Measurements from ENCODE around the gene ATAD3C.
"Not testable (repeated sequence)": the region's sequence is repeated elsewhere in the genome, so short reads cannot be mapped to it uniquely, and the experiment has no call there.

Gene ATAD3C

DNA sequence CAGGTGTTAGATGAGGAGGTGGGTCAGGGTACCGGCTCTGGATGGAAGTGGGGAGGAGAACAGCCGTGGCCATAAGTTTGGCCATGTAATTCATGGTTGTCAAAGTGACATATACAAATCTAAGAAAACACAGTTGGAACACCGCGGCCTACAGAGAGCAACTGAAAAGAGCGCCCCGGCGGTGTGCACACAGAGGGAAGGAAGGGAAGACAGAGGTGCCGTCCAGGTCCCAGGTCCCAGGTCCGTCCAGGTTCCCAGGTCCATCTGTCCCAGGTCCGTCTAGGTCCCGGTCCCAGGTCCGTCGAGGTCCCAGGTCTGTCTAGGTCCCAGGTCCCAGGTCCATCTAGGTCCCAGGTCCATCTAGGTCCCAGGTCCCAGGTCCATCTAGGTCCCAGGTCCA lies 37.9 kb upstream of the ATAD3C start:
- intact Hi-C loops (cut with micrococcal nuclease), result no loop called here
- no peak overlapping the region for H3K27ac Mint-ChIP-seq
- H3K4me1 Mint-ChIP-seq (ENCODE audit: low read depth), result peaks cover 5% of the 10 kb centered on the region
- peaks cover 27% of the 10 kb centered on the region for H3K36me3 Mint-ChIP-seq (ENCODE audit: low read depth)
- peaks cover 20% of the 10 kb centered on the region for H3K9me3 Mint-ChIP-seq
- H3K27me3 Mint-ChIP-seq, result peaks cover 6% of the 10 kb centered on the region
- H3K4me3 Mint-ChIP-seq, result no peak overlapping the region

GRCh38 chr1:1412311-1412902 lies 37.1 kb upstream of the ATAD3C start:
- H3K4me3 Mint-ChIP-seq; intact Hi-C loops (cut with micrococcal nuclease); H3K27me3 Mint-ChIP-seq; H3K4me1 Mint-ChIP-seq (ENCODE audit: low read depth); H3K27ac Mint-ChIP-seq: not testable (repeated sequence)
- H3K9me3 Mint-ChIP-seq, result peaks cover 20% of the 10 kb centered on the region
- peaks cover 19% of the 10 kb centered on the region for H3K36me3 Mint-ChIP-seq (ENCODE audit: low read depth)

- Mint-ChIP-seq H3K9me3 (peaks cover 20% of the 10 kb centered on the region), H3K4me1 (ENCODE audit: low read depth) (peaks cover 3% of the 10 kb centered on the region), H3K4me3 (no peak overlapping the region), H3K27ac (no peak overlapping the region), H3K36me3 (ENCODE audit: low read depth) (no peaks in the 10 kb centered on the region), H3K27me3 (peaks cover 21% of the 10 kb centered on the region)
- intact Hi-C loops (cut with micrococcal nuclease), result no loop called here
Measured at GRCh38 chr1:1415751-1416150, 33.7 kb upstream of the ATAD3C start.

DNA sequence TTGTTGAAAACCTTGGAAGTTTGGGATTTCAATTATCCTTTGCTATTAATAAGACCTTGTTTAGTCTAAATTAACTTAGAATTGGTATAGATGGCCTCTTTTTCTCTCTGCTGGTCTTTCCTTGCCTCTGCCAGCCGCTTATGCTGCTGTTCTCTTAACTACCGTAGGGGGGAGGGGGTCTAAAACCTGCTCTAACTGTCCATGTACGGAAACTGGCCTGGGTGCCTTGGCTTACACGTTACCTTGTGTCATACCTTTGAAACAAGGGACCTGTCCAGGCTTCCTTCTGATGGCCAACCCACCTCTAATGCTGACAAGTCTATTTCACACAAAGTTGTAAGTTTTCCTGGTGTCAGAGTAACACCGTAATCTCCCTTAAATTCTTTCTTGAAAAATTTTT lies 32.1 kb upstream of the ATAD3C start:
- H3K27ac Mint-ChIP-seq; H3K4me1 Mint-ChIP-seq (ENCODE audit: low read depth); H3K9me3 Mint-ChIP-seq; H3K36me3 Mint-ChIP-seq (ENCODE audit: low read depth); intact Hi-C loops (cut with micrococcal nuclease); H3K4me3 Mint-ChIP-seq: not testable (repeated sequence)
- peaks cover 37% of the 10 kb centered on the region for H3K27me3 Mint-ChIP-seq

GRCh38 chr1:1417825-1418463 lies 31.5 kb upstream of the ATAD3C start:
- H3K36me3 Mint-ChIP-seq (ENCODE audit: low read depth); H3K9me3 Mint-ChIP-seq; H3K27ac Mint-ChIP-seq; intact Hi-C loops (cut with micrococcal nuclease); H3K4me1 Mint-ChIP-seq (ENCODE audit: low read depth); H3K4me3 Mint-ChIP-seq: not testable (repeated sequence)
- peaks cover 43% of the 10 kb centered on the region for H3K27me3 Mint-ChIP-seq

DNA sequence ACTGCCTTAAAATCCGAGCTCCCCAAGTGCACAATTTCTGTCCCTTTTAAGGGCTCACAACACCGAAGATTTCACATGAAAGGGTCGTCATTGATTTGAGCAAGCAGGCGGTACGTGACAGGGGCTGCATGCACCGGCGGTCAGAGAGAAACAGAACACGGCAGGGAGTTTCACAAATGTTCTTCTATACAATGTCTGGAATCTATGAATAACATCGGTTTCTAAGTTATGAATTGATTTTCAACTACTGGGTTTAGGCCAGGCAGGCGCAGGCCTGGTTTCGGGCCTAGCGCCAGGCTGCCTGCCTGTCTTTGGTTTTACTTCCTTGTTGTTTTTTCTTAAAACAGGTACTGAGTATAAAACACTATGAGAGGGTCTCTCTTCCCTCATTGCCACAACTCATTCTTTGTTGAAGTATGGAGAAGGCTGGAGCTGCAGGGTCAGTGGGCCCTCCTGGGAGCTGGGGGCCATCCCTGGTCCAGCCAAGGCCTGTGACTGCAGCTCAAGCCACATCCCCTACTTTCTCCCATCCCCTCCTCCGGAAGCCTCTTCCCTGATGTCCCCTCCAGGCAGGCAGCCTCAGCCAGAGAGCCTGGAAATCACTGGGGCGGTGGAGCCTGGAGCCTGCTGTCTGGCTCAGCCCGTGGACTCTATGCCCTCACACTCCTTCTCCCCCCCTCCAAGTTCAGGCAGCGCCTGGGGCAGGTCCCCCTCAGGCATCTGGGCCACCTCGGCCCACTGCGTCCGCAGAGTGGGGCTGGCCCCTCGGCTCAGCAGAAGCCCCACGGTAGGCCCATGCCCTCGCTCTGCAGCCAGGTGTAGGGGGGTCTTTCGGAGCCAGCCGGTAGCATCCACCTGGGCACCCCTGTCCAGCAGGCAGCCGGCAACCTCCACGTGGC lies 30.8 kb upstream of the ATAD3C start:
- H3K27me3 Mint-ChIP-seq, result peaks cover 44% of the 10 kb centered on the region
- H3K4me3 Mint-ChIP-seq, result no peak overlapping the region
- H3K36me3 Mint-ChIP-seq (ENCODE audit: low read depth), result no peaks in the 10 kb centered on the region
- H3K9me3 Mint-ChIP-seq, result no peaks in the 10 kb centered on the region
- intact Hi-C loops (cut with micrococcal nuclease), result no loop called here
- H3K4me1 Mint-ChIP-seq (ENCODE audit: low read depth), result peaks cover 5% of the 10 kb centered on the region
- peak overlapping the region; percentile 4 for H3K27ac Mint-ChIP-seq

DNA sequence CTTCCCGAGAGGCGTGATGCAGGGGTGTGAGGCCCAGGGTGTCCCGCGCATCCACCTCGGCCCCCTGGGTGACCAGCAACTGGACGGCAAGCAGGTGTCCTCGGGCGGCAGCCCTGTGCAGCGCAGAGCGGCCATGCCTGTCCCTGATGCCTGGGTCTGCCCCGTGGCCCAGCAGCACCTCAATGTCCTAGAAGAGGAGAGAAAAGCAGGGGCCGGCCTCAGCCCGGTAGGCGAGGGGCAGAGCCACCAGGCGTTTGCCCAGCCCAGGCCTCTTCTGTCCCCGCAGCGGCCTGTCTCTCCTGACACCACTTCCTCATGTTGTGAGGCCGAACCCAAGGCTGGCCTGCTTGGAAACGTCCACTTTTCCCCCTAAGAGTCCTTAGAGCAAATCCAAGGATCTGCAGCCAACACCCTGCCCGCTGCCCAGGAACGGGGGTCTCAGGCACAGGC lies 30.1 kb upstream of the ATAD3C start:
- no peaks in the 10 kb centered on the region for H3K9me3 Mint-ChIP-seq
- peaks cover 46% of the 10 kb centered on the region for H3K27me3 Mint-ChIP-seq
- no peak overlapping the region for H3K4me3 Mint-ChIP-seq
- no peaks in the 10 kb centered on the region for H3K36me3 Mint-ChIP-seq (ENCODE audit: low read depth)
- intact Hi-C loops (cut with micrococcal nuclease), result no loop called here
- peaks cover 5% of the 10 kb centered on the region for H3K4me1 Mint-ChIP-seq (ENCODE audit: low read depth)
- H3K27ac Mint-ChIP-seq, result no peak overlapping the region

GRCh38 chr1:1419813-1420653 lies 29.5 kb upstream of the ATAD3C start:
- Mint-ChIP-seq H3K9me3 (no peaks in the 10 kb centered on the region), H3K4me1 (ENCODE audit: low read depth) (peaks cover 5% of the 10 kb centered on the region), H3K36me3 (ENCODE audit: low read depth) (no peaks in the 10 kb centered on the region), H3K27ac (peak overlapping the region; percentile 24), H3K27me3 (peaks cover 47% of the 10 kb centered on the region), H3K4me3 (no peak overlapping the region)
- intact Hi-C loops (cut with micrococcal nuclease), result no loop called here

GRCh38 chr1:1420654-1421141 lies 28.8 kb upstream of the ATAD3C start:
- Mint-ChIP-seq H3K4me3 (peak overlapping the region; percentile 27), H3K9me3 (no peaks in the 10 kb centered on the region)

DNA sequence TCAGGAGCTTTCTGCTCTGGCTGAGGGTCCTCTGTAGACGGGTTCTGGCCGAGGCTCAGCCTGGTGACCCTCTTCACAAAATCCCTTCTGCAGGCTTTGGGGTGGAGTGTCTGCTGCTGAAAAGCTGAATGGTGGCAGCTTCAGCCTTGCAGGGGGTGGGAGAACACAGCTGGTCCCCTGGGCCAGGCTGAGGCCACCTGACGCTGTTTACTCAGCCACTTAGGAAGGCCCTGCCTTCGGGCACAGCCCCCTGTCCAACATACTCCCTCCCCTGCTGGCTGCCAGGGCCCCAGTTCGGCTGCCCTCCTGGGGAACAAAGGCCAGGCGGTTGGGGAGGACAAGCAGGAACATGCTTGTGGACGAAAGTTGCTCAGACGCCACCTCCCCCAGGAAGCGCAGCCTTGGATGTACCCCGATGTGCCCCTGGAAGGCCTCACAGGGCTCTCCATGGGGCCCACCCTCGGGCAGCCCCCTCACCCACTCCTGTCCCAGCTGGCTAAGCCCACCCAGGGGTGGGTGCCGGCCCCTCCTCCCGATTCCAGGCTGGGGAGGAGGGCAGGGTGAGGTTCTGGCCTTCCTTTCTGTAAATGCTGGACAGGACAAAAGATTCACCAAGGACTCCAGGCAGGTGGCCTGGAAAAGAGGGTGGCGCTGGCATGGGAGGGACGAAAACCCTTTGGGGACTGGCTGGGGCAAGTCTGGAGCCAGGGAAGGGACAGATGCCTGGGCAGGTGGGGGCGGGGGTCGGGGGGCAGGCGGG lies 28.2 kb upstream of the ATAD3C start, which contains the start of gene ANKRD65:
Gene ANKRD65, minus strand, starts transcription at position 130 of the 760 bp plus-strand sequence. CDS start 271 bp downstream, outside the sequence.
- Mint-ChIP-seq H3K4me3 (peak within 1 kb of the TSS; percentile 27), H3K27me3 (peaks cover 56% of the 10 kb centered on the region), H3K27ac (peak within 1 kb of the TSS; percentile 24), H3K9me3 (no peaks in the 10 kb centered on the region), H3K36me3 (ENCODE audit: low read depth) (no peaks in the 10 kb centered on the region), H3K4me1 (ENCODE audit: low read depth) (peaks cover 5% of the 10 kb centered on the region)
- intact Hi-C loops (cut with micrococcal nuclease), result no loop called here

More at GRCh38 chr1:1420654-1421141, 28.8 kb upstream of the ATAD3C start:
- peak overlapping the region; percentile 24 for H3K27ac Mint-ChIP-seq
- H3K4me1 Mint-ChIP-seq (ENCODE audit: low read depth), result peaks cover 5% of the 10 kb centered on the region
- intact Hi-C loops (cut with micrococcal nuclease), result no loop called here
- H3K27me3 Mint-ChIP-seq, result peaks cover 51% of the 10 kb centered on the region
- H3K36me3 Mint-ChIP-seq (ENCODE audit: low read depth), result no peaks in the 10 kb centered on the region

DNA sequence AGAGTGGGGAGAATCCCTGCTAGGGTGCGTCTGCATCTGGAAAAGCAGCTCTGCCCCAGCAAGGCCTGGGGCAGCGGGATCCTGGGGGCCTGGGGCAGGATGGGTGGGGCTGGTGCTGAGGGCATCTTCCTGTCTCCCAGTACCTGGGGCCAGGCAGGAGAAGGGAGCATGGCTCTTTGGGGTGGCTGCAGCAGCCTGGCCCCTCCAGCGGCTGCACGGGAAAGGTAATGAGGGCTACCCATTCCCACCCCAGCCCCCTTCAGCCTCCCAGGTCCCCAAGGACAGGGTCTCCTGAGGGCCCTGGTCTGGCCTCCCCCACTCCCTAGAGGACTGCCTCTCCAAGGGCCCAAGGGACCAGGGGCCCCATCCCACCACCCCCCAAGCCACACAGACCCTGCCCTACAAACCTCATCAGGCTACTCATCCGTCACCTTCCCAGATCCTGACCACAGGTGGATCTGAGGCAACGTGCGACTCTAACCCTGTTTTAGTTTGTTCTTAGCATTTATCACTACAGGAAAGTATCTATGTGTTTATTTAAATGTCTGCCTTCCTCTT lies 27.5 kb upstream of the ATAD3C start:
- H3K27ac Mint-ChIP-seq, result no peak overlapping the region
- no peaks in the 10 kb centered on the region for H3K9me3 Mint-ChIP-seq
- intact Hi-C loops (cut with micrococcal nuclease), result no loop called here
- H3K27me3 Mint-ChIP-seq, result peaks cover 63% of the 10 kb centered on the region
- no peak overlapping the region for H3K4me3 Mint-ChIP-seq
- no peaks in the 10 kb centered on the region for H3K36me3 Mint-ChIP-seq (ENCODE audit: low read depth)
- H3K4me1 Mint-ChIP-seq (ENCODE audit: low read depth), result peaks cover 5% of the 10 kb centered on the region

GRCh38 chr1:1422465-1423244 lies 26.8 kb upstream of the ATAD3C start:
- Mint-ChIP-seq H3K4me1 (ENCODE audit: low read depth) (peaks cover 5% of the 10 kb centered on the region), H3K9me3 (no peaks in the 10 kb centered on the region), H3K27ac (no peak overlapping the region), H3K4me3 (no peak overlapping the region), H3K27me3 (peaks cover 66% of the 10 kb centered on the region), H3K36me3 (ENCODE audit: low read depth) (no peaks in the 10 kb centered on the region)
- intact Hi-C loops (cut with micrococcal nuclease), result no loop called here

Data from dendritic cell treated with granulocyte-macrophage colony-stimulating factor and Interleukin-4, amounts not matched to agents 40 ng/mL and 50 ng/mL, for 4 days (primary cell).